NB4 (cell line): Measurements from ENCODE around the gene IBA57.
"Not testable (repeated sequence)": the region's sequence is repeated elsewhere in the genome, so short reads cannot be mapped to it uniquely, and the experiment has no call there.

Experiments
- DNase-seq: peaks from one replicate; pipeline ENCODE4 v3.0.0; 2010; ENCODE audit warnings: low read depth
- H3K4me3 ChIP-seq: one replicate; pipeline ENCODE4 v1.5.1; 2011; ENCODE audit warnings: mild to moderate bottlenecking, low read depth, low read length, moderate library complexity
- MYC ChIP-seq: IDR thresholded peaks from 2 replicates; pipeline ENCODE4 v1.6.1; 2011; ENCODE audit warnings: low read depth, low read length
- POLR2A ChIP-seq: IDR thresholded peaks from 2 replicates; pipeline ENCODE4 v1.6.1; 2011; ENCODE audit warnings: mild to moderate bottlenecking; ENCODE audit not compliant: insufficient read length; ENCODE audit errors: extremely low read depth
- TF ChIP-seq, protein P1 (sequence below): IDR thresholded peaks from one replicate; pipeline ENCODE4 v1.5.1; 2012; ENCODE audit warnings: low read depth, low read length
- TF ChIP-seq, protein P2 (sequence below): IDR thresholded peaks from 2 replicates; pipeline ENCODE4 v1.6.1; 2011; ENCODE audit warnings: low read depth, low read length

Gene IBA57

DNA sequence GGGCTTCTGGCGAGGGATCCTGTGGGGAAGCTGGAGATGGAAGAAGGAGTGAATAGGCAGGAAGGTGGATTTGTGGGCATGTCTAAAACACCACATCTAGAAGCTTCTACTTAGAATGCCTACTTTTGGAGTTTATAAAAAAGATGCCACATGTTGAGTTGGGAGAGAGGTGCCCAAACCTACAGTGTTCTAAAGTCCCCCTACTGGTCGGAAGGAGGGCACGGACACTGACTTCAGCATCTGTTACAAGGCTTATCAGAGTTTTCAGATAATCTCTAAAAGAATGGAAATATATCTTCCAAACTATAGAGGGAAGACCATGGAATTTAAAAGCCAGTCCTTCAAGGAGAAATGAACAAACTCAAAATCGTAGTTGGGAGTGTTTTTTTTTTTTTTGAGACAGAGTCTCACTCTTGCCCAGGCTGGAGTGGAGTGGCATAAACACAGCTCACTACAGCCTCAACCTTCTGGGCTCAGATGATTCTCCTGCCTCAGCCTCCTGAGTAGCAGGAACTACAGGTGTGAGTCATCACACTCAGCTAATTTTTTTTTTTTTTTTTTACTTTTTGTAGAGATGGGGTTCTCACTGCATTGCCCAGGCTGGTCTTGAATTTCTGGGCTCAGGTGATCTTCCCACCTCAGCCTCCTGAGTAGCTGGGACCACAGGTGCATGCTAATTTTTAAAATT is 14.8 kb downstream of the IBA57 start:
- TF ChIP-seq, protein P1, sequence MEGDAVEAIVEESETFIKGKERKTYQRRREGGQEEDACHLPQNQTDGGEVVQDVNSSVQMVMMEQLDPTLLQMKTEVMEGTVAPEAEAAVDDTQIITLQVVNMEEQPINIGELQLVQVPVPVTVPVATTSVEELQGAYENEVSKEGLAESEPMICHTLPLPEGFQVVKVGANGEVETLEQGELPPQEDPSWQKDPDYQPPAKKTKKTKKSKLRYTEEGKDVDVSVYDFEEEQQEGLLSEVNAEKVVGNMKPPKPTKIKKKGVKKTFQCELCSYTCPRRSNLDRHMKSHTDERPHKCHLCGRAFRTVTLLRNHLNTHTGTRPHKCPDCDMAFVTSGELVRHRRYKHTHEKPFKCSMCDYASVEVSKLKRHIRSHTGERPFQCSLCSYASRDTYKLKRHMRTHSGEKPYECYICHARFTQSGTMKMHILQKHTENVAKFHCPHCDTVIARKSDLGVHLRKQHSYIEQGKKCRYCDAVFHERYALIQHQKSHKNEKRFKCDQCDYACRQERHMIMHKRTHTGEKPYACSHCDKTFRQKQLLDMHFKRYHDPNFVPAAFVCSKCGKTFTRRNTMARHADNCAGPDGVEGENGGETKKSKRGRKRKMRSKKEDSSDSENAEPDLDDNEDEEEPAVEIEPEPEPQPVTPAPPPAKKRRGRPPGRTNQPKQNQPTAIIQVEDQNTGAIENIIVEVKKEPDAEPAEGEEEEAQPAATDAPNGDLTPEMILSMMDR = peak; percentile 59
- no peak for TF ChIP-seq MYC
- H3K4me3 ChIP-seq = no peak overlapping the region
- peak; percentile 19 for DNase-seq

DNA sequence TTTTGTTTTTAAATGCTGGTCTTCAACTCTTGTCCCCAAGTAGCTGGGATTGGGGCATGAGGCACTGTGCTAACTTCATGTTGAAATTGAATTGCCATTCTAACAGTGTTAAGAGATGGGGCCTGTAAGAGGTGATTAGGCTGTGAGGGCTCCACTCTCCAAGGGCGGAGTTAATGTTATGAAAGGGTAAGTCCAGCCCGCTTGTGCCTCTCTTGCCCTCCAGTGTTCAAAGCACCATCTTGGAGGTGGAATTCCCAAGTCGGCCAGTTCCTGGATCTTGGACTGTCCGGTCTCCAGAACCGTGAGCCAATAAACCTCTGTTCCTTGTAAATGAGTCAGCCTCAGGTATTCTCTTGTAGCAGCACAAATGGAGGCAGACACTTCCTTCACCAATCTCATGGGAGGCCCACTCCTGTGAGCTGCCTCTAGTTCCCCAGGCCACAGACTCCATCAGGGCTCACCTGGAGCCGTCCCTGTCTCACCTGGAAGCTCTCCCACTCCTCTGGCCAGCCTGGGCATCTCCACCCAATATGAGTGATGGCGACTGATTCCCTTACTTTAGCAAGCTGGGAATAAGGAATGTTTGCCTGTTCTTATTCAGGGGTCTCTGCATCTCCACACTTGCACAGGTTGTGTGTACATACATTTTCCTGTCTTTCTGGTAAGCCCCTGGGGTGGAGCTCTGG is 15.5 kb downstream of the IBA57 start:
- DNase-seq = no peak
- no peak overlapping the region for H3K4me3 ChIP-seq
- TF ChIP-seq, protein P2, sequence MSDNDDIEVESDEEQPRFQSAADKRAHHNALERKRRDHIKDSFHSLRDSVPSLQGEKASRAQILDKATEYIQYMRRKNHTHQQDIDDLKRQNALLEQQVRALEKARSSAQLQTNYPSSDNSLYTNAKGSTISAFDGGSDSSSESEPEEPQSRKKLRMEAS = no peak
- TF ChIP-seq POLR2A = no peak
- no peak for TF ChIP-seq MYC
- TF ChIP-seq, protein P1 = no peak

DNA sequence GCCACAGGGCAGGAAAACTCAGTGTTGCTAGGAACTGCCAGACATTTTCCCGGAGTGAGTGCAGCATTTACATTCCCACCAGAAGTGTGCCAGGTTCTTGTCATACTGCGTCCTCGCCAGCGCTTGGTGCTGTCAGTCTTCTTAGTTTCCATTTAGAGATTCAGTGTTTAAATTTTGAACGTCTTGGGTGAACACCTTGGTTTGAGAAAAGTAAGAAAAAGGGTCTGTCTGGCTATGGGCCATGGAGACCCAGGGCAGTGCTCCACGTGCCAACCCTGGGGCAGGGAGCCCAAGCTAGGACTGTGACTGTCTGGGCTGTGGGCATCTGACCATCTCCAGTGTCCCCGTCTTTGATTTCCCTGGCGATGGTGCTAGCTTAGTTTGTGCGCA is 16.0 kb downstream of the IBA57 start:
- no peak for DNase-seq
- TF ChIP-seq, protein P2 = no peak
- TF ChIP-seq MYC (no peak), POLR2A (no peak)
- TF ChIP-seq, protein P1 = no peak
- no peak overlapping the region for H3K4me3 ChIP-seq

DNA sequence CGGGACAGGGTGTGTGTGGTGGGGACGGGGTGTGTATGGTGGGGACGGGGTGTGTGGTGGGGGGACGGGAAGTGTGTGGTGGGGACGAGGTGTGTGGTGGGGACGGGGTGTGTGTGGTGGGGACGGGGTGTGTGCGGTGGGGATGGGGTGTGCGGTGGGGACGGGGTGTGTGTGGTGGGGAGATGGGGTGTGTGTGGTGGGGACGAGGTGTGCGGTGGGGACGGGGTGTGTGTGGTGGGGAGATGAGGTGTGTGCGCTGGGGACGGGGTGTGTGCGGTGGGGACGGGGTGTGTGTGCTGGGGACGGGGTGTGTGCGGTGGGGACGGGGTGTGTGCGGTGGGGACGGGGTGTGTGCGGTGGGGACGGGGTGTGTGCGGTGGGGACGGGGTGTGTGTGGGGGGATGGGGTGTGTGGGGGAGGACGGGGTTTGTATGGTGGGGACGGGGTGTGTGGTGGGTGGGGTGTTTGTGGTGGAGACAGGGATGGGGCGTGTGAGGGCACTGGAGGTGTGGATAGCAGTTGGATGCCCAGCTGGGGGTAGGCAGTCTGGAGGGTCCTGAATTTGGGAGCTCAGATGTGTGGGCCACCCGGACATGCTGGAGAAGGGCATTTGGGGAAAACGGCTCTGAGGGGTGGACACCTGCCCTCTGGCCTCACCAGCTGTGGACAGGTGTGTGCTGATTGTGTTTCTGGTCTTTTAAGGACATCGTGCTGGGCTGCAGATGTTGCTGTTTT is 16.9 kb downstream of the IBA57 start:
- H3K4me3 ChIP-seq = no peak overlapping the region

DNA sequence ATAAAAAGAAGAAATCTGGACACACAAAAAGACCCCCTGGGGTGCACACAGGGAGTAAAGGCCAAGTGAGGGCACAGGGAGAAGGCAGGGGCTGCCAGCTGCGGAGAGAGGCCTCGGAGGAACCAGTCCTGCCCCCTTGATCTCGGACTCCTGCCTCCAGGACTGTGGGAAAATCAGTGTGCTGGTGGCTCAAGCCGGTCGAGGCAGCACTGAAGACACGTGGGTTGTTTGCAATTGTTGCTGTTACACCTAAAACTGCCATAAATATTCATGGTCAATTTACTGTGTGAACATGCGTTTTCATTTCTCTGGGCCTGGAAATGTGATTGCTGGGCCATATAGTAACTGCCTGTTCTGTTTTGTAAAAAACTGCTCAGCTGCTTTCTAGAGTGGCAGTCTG is 18.5 kb downstream of the IBA57 start:
- TF ChIP-seq, protein P1 = no peak
- TF ChIP-seq POLR2A (no peak), MYC (no peak)
- TF ChIP-seq, protein P2 = no peak
- H3K4me3 ChIP-seq = no peak overlapping the region

More for the DNA sequence above, 16.9 kb downstream of the IBA57 start:
- DNase-seq = no peak
- TF ChIP-seq, protein P1 = no peak
- TF ChIP-seq, protein P2 = no peak
- TF ChIP-seq POLR2A (no peak), MYC (no peak)

DNA sequence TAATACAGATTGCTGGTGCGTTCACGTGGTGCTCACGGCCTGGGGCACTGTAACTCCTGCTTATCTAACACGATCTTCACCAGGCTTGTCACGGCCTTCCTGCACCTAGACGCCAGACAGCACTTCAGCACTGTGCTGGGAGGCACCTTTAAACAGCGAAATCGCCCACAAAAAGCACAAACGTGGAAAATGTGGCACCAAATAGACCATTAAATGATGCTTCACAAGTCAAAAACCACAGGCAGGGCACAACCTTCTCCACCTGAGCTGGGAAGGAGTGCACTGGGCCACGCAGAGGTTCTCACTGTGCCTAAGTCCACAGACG is 20.0 kb downstream of the IBA57 start:
- no peak for DNase-seq
- TF ChIP-seq POLR2A (no peak), MYC (no peak)
- TF ChIP-seq, protein P2 = no peak
- TF ChIP-seq, protein P1 = no peak
- H3K4me3 ChIP-seq = no peak overlapping the region

More for the DNA sequence above, 18.5 kb downstream of the IBA57 start:
- no peak for DNase-seq

DNA sequence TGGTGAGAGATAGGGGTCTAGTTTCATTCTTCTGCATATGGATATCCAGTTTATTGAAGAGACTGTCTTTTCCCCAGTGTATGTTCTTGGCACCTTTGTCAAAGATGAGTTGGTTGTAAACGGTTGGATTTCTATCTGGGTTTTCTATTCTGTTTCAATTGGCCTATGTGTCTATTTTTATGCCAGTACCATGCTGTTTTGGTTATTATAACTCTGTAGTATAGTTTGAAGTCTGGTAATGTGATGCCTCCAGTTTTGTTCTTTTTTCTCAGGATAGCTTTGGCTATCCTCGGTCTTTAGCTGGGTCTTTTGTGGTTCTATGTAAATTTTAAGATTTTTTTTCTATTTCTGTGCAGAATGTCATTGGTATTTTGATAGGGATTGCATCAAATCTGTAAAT is 22.6 kb downstream of the IBA57 start:
- DNase-seq, H3K4me3 ChIP-seq: not testable (repeated sequence)
